HG03521 (cell line): ENCODE measurements around the gene SCYL3.

Experiments
- ATAC-seq: cut with Tn5 transposase; IDR thresholded peaks from one replicate; pipeline ENCODE4 v1.9.1; 2021; ENCODE audit warnings: mild to moderate bottlenecking, moderate library complexity; ENCODE audit not compliant: unreplicated experiment

SCYL3 gene

DNA sequence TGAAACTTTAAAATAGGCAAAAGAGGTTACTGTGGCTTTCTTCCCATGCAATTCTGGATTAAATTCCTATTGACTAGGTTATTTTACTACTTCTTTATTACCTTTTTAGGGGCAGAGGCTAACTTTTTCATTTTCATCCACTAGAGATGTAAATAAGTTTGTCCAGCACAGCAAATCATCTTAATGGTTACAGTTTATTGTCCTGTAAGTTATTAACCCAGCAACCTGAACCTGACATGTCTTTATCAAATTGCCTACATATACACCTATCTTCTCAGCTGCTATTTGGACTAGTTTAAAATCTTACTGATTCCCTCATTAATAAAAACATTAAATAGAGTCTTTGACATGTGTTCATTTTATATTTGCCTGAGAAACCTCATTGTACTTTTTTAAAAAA, 6.9 kb upstream of the SCYL3 start:
- ATAC-seq, result no peak

DNA sequence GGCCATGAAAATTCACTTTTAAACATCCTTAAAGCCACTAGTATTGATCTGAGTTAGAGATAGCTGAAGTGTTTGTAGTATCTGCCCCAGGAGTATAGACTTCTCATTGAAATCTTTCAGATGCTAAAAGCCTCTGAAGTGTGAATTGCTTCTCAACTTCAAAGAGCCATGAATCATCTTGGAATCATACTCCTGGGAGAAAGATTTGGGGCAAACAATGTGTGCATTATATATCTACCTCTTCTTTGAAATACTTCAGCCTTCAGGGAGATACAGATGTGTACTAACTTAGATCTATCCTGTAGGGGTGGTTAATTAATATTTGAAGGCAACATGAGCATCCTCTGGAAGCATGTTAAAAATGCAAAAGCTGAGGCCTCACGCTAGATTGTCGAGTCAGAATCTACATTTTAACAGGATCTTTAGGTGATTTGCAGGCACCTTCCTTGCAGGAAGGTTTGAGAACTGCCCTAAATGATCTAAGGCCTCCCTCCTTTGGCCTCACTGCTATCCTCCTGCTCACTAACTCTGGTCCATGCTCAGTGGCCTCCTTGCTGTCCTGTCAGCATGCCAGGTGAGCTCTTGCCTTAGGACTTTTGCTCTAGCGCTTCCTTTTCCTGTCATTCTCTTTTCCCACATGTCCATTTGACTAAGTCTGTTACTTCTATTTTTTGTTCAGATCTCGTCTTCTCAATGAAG, 6.0 kb upstream of the SCYL3 start:
- no peak for ATAC-seq

DNA sequence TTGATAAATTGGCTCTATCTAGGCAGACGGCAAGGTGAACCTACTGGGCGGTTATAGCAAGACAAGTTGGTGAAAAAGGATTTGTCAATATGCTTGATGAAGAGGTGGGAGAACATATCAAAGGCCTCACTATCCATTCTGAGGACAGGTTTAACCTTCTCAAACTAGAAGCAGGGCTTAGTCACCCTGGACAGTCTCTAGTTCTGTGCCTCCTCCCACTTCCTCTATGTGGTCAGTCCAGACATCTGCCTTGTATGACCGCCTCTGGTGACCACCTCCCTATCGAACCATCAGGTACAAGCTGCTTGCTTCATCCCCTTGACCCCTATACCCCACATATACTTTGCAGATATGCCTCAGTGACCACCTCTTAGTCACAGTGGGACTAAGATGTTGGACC, 2.3 kb upstream of the SCYL3 start:
- ATAC-seq, result no peak

DNA sequence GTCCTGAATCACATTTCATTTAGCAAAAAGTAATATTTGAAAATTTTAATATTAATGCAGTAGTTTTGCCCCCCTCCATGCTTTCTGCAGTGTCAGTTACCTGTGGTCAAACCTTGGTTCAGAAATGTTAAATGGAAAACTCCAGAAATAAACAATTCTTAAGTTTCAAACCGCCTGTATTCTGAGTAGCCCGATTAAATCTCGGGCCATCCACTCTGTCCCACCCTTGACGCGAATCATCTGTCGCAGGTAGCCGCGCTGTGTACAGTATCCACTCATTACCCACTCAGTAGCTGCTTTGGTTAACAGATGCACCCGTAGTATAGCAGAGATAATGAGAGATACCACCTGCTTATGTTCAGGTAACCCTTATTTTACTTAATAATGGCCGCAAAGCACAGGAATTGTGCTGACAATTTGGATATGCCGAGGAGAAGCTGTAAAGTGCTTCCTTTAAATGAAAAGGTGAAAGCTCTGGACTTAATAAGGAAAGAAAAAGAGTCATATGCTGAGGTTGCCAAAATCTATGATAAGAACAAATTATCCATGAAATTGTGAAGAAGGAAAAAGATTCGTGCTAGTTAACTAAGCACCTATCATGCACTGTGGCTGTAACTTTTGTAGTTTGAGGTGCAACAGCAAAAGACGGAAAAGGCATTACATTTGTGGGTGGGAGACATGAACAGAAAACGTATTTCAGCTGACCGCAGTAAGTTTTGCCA, 889 bp upstream of the SCYL3 start:
- no peak for ATAC-seq

DNA sequence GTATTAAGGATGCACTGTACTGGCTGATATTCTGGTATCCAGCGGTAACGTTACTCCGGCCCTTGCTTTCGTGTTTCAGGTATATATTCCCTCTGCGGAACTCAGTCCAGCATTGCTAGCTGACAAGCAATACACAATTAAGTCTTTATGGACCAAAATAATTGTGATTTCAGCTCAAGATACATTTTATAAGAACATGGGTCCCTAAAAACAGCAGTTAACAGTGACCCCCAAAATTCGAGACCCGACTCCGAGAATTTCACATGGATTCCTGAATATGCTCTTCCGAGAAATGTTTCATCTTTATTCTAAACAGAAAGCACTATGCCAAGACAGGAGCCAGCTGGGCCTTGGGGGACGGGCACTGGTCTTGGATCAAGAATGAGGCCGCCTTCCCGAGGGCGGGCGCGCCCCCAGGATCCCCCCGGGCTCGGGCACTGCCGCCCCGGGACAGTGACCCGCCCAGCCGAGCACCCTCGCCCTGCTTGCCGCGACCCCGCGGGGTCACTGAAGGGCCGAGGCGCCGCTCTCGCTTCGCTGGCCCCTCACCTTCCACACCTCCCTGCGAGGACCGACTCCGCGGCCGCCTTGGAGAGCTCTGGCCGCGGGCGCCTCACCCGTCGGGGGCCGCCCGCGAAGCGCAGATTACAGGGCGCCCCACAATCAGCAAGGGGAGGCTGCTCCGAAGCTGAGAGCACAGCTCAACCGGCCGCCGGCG, 610 bp downstream of the SCYL3 start:
- no peak for ATAC-seq

DNA sequence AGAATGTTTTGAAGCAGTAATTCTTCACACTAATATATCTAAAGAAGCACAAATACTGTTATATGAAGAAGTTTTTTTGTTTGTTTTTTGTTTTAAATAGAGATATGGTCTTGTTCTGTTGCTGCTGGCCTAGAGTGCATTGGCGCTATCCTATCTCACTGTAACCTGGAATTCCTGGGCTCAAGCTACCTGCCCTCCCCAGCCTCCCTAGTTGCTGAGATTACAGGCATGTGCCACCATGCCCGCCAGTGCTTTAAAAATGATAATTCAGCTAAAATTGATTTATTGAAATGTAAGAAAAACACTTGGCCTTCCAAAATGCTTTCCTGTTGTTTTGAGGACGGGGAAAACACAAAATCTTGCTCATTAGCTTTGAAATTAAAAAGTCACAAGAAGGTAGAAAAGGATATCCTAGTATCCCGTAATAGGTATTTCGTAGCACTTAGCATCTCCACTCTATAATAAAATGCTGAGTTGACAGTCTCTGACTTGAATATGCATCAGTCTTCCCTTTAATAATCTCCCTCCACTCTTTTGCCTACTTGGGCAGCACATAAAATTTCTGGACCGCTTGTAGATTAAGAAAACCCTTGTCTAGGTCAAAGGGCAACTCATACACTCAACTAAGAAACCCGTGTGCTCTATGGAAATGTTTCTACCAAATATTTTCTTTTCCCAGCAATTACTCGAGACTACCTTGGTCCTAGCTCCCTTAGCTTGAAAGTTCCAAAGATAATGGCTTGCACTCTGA, 1.3 kb downstream of the SCYL3 start:
- no peak for ATAC-seq

DNA sequence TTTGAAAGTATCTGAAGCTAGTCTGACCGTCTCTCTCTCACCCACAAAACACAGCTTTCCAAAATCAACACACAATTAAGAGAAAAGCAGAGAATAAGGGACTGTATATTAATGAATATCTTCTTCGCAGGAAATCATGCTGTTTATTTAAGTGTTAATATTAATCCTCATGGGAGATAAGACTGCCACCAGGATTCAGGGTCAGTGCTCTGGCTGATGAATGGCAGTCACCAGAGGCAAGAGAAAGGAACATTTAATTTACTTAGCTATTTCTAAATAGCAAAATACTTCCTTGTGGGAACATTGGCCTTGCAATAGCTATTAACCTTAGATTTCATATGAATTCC, 2.2 kb downstream of the SCYL3 start:
- ATAC-seq, result no peak

DNA sequence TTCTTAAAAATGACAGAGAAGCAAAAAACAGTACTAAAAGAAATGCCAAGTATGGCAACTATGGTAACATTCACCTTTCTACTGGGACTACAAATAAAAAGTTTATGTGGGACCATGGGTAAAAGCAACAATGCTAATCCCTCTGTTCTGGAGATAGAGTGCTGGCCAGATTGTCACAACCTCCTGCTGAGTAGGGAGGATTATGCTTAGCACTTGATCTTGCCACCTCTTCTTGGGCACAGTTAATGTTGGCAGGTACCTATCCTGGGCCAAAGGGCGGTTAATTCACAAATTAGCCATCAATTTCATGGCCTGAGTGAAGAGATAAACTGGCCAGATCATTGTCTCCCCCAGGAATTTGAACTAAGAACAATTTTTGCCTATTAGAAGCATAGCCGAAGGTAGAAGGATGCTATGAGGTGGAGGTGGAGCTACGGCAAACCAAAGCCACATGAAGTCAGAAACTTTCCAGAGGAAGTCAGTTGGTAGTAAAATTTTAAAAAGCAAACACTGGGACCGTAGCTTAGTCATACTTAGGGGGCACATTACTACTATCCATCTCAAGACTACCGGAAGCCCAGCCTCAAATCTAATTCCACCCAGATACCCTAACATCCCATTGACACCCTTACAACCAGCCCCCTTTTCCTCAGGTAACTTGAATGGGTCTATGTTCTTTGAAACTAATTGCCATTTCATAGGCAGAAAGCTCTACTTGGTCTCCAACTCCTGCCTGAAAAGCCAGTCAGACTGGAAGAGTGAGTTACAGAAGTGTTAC, 2.7 kb downstream of the SCYL3 start:
- ATAC-seq, result no peak

DNA sequence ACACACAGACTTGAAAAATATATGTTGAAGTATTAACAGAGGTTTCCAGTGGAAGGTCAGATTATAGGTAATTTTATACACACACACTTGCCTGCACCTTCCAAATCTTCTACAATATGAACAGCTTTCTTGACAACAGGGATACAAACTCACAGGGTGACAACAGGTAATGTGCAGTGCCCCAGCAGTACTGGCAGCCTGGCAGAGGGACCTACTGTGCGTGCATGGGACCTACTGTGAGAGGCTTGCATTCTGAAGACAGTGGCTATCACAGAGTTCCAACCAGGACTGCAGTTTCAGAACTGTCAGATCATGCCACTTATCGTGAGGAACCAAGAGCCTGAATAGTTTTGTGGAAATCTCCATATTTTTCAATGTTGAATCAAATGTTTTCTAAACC, 3.8 kb downstream of the SCYL3 start:
- ATAC-seq, result no peak

DNA sequence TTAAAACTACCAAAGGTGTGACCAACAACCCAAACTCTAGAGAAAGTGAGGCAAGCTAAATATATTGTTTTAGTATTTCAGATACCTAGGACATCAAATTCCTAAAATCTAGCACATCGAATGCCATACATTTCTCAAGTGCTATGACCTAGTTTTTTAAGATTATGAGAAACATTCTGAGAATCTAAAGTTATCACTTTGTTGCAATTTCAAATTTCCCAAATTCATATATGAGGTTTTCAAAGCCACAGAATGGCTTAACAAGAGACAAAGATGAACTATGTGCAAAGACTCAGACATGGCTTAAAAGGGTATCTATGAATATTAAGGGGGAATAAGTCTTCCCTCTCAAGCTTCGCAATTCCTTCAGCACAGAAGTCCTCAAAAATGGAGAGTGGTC, 6.8 kb downstream of the SCYL3 start:
- no peak for ATAC-seq

DNA sequence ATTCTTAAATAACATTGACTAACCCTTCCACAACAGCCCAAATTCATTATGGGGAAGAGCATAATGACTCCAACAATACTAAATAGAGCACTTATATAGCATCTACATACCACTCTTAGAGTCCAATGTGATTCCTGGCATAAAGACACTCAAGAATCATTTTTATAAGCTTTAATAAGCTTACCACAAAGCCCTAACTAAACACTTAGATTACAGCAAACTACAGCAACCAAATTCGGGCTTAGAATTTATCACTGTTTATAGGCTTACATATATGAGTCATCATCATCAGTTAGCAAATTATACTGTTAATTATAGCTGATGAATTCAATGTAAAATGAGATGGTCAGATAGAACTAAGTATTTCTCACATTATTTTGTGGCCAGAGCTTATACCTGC, 7.3 kb downstream of the SCYL3 start:
- ATAC-seq, result no peak

DNA sequence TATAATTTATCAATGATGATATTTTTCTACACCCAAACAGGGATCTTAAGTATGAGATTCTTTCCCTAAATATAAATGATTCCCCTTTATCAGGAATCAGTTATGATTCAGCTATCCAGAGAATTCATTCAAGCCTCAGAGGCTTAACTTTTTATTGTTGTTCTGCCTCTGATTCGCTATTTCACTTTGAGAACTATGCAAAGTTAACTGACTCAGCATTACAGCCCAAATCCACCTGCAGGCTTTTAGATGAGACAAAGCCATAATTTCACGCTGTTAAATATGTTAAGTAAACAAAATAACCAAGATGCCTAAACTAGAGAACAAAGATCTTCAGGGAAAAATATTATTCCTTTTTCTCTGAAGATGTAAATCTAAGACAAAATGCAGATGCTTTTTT, 8.5 kb downstream of the SCYL3 start:
- no peak for ATAC-seq

DNA sequence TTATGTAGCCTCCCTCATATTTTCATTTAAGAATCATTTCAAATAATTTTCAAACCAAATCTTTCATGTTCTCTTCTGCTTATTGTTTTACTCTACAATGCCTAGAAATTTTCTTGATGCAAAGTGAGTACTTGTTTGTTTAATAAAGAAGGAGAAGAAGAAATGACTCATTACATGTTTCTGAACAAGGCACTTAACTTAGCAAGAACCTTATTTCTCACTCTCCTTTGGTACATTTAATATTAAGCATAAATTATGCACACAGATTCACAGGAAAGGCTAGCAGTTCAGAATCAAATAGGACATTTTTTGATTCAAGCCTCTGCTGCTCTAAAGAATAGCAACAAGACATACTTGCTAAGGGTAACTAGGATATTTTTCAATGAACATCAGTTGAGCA, 9.1 kb downstream of the SCYL3 start:
- no peak for ATAC-seq

DNA sequence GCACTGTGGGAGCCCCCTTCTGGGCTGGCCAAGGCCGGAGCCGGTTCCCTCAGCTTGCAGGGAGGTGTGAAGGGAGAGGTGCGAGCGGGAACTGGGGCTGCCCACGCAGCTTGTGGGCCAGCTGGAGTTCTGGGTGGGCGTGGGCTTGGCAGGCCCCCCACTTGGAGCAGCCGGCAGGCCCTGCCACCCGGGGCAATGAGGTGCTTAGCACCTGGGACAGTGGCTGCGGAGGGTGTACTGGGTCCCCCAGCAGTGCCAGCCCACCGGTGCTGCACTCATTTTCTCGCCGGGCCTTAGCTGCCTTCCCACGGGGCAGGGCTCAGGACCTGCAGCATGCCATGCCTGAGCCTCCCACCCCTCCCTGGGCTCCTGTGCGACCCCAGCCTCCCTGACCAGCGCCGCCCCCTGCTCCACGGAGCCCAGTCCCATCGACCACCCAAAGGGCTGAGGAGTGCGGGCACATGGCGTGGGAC, 11.6 kb downstream of the SCYL3 start:
- ATAC-seq, result no peak

DNA sequence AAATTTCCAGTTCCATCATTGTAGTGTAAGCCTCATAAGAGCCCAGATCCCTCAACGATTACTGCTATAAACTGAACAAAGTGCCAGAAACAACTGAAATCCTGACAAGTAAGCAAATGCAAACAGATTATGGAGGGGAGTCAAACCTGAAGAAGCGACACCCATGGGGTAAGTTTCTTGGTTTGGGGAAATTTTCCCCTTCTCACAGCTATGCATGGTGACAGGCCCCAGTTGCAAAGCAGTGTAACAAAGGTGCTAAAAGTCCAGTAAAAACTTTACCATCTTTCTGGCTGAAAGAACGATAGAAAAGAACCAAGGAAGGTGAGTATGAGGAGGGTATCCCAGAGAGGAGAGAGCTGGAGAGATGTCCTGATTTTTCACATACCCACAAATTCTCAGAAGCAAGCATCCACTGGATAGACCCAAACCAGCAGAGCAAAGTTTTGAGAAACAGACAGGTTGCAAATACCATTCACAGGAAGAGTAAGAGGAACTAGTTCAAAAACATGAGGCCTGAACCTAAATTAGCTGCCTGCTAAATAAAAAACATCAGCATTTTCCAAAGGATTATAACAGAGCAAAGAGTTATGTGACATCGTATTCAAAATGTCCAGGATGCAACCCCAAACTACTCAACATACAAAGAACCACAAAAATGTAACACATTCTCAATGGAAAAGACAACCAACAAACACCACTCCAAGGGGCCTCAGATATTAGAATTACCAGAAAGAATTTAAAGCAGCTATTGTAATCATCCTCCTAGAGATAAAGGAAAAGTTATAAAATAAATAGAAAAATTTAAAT, 14.5 kb downstream of the SCYL3 start:
- no peak for ATAC-seq

DNA sequence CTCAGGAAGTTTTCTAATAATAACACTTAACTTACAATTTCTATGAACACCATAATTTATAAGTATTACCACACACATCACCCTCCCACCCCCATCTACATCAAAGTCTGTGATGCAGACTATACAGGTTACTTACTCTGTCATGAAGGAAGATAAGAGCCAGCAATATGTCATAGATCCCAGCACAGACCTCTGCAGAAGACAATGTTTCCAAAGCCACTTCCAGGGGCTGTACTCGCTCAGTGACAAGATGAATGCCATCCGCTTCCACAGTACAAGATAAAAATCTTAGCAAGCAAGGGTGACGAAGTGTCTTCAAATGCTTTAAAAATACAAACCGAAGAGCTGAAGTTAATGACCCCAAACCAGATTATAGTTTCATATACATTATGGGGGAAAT, 15.2 kb downstream of the SCYL3 start:
- no peak for ATAC-seq

DNA sequence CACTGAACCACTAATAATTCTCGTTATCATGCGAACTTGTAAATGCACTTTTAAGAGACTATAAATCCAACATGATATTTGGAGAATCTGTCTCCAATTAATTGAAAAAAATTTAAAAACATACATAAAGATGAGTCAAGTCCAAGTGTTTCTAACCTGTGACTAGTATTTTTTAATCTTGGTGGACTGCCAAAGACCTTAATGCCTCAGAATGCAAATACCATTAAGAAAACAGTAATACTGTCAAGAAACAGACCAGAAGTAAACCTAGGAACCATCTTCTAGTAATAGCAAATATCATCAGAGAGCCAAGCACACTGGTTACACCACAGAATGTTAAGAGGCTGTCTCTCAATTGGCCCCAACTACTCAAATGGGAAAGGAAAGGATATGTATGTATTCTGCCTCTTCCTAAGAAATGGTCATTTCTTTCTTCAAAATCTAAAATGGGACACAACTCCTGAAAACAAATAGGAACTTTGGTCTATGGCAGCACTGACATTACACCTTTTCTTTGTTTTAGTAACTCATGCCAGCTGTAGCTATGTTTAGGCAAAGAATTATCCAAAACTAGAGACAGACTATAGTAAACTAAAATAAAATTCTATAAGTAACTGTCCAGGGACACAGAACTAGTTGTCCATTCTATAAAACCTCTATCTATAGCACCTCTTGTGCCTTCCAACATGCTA, 15.8 kb downstream of the SCYL3 start:
- no peak for ATAC-seq

DNA sequence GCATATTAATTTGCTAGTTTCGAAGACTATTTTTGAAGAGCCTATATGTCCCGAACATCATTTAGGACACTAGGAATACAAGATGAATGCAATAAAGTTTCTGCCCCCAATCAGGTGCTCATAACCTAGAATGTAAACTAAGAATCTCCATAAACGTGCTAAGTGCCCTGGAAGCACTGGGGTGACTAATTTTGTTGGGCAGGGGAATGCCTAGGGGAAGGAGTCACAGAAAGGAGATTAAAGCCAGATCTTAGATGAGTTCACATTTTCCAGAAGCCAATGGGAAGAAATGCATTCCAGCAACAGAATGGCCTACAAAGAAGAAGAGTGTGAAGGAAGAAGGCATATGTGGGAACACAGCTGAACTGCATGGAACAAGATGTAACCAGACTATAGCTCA, 19.5 kb downstream of the SCYL3 start:
- no peak for ATAC-seq

DNA sequence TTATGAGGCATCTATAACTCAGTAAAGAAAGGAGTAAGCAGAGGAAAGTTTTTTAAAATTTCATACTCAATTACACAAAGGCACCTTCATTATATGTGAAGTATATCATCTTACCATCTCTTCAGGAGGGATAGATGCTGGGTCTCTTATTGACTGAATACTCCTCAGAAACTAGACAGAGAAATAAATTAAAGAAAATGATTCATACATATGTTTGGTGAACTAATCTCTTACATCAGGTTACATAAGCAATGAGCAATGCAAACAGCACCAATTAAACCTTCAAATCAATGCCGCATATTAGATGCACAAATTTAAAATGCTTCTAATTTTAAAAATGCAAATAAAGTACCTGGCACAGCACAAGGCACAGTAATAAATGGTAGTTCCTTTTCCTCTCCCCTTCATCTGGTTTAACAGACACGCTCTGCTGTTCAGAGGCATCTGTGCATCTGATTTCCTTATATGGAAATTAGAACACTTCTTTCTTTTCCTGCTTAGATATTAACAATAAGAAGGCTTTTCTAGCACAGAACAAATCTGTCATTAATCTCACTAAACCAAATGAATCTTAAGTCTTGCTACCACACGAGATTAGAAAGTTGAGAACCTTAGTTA, 20.0 kb downstream of the SCYL3 start:
- ATAC-seq, result no peak
